OCI-LY7 (cell line): Measurements from ENCODE around the gene RAP1GDS1. TPM values are rescaled to one million over a fixed set of nuclear protein-coding genes. Genes with fewer than 3 reads are reported as not detected.

Experiments
- BruUV-seq: library from RNA; stranded (reverse); fragments of 400-500 nt; replicated peaks from 2 replicates; lab custom pipeline; 2021; lab: Mats Ljungman, UMichigan
- CTCF ChIA-PET: fragments of 300-600 bp; sonication (Branson Sonifier 250); formaldehyde crosslinking; loops from one replicate; lab custom pipeline; 2022; ENCODE audit warnings: antibody characterized with exemption; ENCODE audit not compliant: unreplicated experiment; lab: Charles Lee
- POLR2A ChIA-PET: fragments of 300-600 bp; sonication (Branson Sonifier 250); formaldehyde crosslinking; loops from one replicate; lab custom pipeline; 2022; ENCODE audit warnings: antibody characterized with exemption; lab: Charles Lee
- DNase-seq: peaks from one replicate; pipeline ENCODE4 v3.0.0-alpha.2; 2015; ENCODE audit warnings: low spot score
- H2AFZ ChIP-seq: fragments of 200-600 bp; sonication (generic), shearing (Covaris generic); 2 replicates; pipeline ENCODE4 v1.6.1; 2014; ENCODE audit warnings: mild to moderate bottlenecking, antibody characterized with exemption, low read length, moderate library complexity
- H3K27ac ChIP-seq: fragments of 200-600 bp; sonication (generic); 2 replicates; pipeline ENCODE4 v1.5.1; 2014; ENCODE audit warnings: mixed run types, low read depth, mild to moderate bottlenecking, moderate library complexity, low read length, inconsistent platforms; ENCODE audit not compliant: poor library complexity, severe bottlenecking
- H3K36me3 ChIP-seq: fragments of 200-600 bp; sonication (generic); 2 replicates; pipeline ENCODE4 v1.6.1; 2014; ENCODE audit warnings: mild to moderate bottlenecking, antibody characterized with exemption, low read length, moderate library complexity, mixed read lengths; ENCODE audit not compliant: insufficient read depth
- H3K4me1 ChIP-seq: fragments of 200-600 bp; sonication (generic); 2 replicates; pipeline ENCODE4 v1.5.1; 2014; ENCODE audit warnings: mild to moderate bottlenecking, low read length; ENCODE audit not compliant: insufficient read depth, poor library complexity, severe bottlenecking
- H3K4me2 ChIP-seq: fragments of 200-600 bp; sonication (generic); 2 replicates; pipeline ENCODE4 v1.6.1; 2014; ENCODE audit warnings: mild to moderate bottlenecking, low read length
- H3K4me3 ChIP-seq: fragments of 200-600 bp; sonication (generic); 2 replicates; pipeline ENCODE4 v1.5.1; 2014; ENCODE audit warnings: mild to moderate bottlenecking, low read depth, low read length; ENCODE audit not compliant: poor library complexity, severe bottlenecking
- H3K79me2 ChIP-seq: fragments of 200-600 bp; sonication (generic); 2 replicates; pipeline ENCODE4 v1.6.1; 2016; ENCODE audit warnings: low read depth, mild to moderate bottlenecking, low read length, moderate library complexity, mixed read lengths; ENCODE audit not compliant: insufficient read depth
- H3K9me2 ChIP-seq: fragments of 200-600 bp; sonication (generic); 2 replicates; pipeline ENCODE4 v1.6.1; 2016; ENCODE audit warnings: mild to moderate bottlenecking, low read length, mixed read lengths; ENCODE audit not compliant: insufficient read depth
- H3K9me3 ChIP-seq: fragments of 200-600 bp; sonication (generic); 2 replicates; pipeline ENCODE4 v1.6.1; 2014; ENCODE audit warnings: mild to moderate bottlenecking, mixed run types, low read length, mixed read lengths
- H4K20me1 ChIP-seq: fragments of 200-600 bp; sonication (generic); 2 replicates; pipeline ENCODE4 v1.6.1; 2014; ENCODE audit warnings: mild to moderate bottlenecking, antibody characterized with exemption, low read length, moderate library complexity, mixed read lengths; ENCODE audit not compliant: insufficient read depth
- CTCF ChIP-seq: fragments of 200-600 bp; sonication (generic); conservative IDR thresholded peaks from 2 replicates; pipeline ENCODE4 v1.5.1; 2014; ENCODE audit warnings: mild to moderate bottlenecking, antibody characterized with exemption, low read length, moderate library complexity, mixed read lengths
- EZH2phosphoT487 ChIP-seq: fragments of 200-600 bp; sonication (generic); IDR thresholded peaks from 2 replicates; pipeline ENCODE4 v1.6.1; 2018; ENCODE audit warnings: low read depth, borderline replicate concordance, mild to moderate bottlenecking, mixed run types, antibody characterized with exemption, low read length, moderate library complexity, mixed read lengths
- intact Hi-C: fragments of 100-400 bp; cut with micrococcal nuclease; formaldehyde crosslinking; loops from one replicate; pipeline ENCODE4 v1.10.0; 2022; ENCODE audit not compliant: unreplicated experiment
- total RNA-seq, 2 experiments: library from RNA; depleted of rRNA in 1 of 2; stranded (reverse); fragments of >200 nt in 1 of 2; shearing (Covaris generic) in 1 of 2; gene quantifications; 2 replicates each; pipeline ENCODE4 v1.2.3, GENCODE V29; 2014 to 2022

Gene RAP1GDS1
- total RNA-seq, 2 experiments from 2014 or later: 53.5 to 57.8 TPM

GRCh38 chr4:98267498-98267897 is 6.3 kb downstream of the RAP1GDS1 start:
- intact Hi-C loops: no loop called here
- H3K9me3 ChIP-seq: peaks cover 15% of the 10 kb centered on the region; the same call in 1 of the 2 replicates
- TF ChIP-seq EZH2phosphoT487: no peak
- TF ChIP-seq CTCF: no peak
- no peak overlapping the region for H3K4me2 ChIP-seq
- H3K27ac ChIP-seq: no peak overlapping the region
- ChIA-PET CTCF (no interaction called here), POLR2A (no interaction called here)
- peaks cover 58% of the 10 kb centered on the region for H3K36me3 ChIP-seq
- H4K20me1 ChIP-seq: peaks cover 17% of the 10 kb centered on the region
- no peak overlapping the region for H2AFZ ChIP-seq
- H3K4me3 ChIP-seq: no peak overlapping the region
- H3K4me1 ChIP-seq: peaks cover 12% of the 10 kb centered on the region
- BruUV-seq: no TSS peak
- H3K79me2 ChIP-seq: peaks cover 100% of the 10 kb centered on the region
- no peak for DNase-seq
- no peaks in the 10 kb centered on the region for H3K9me2 ChIP-seq

- H3K9me2 ChIP-seq: no peaks in the 10 kb centered on the region
- peaks cover 27% of the 10 kb centered on the region; the same call in 1 of the 2 replicates for H3K9me3 ChIP-seq
- ChIA-PET CTCF (no interaction called here), POLR2A (interaction anchor here (1.3 kb wide), 1 partner anchor 8 kb away, joined by 4 read pairs; no protein-coding TSS in a partner anchor)
- peaks cover 59% of the 10 kb centered on the region for H3K36me3 ChIP-seq
- H3K79me2 ChIP-seq: peaks cover 92% of the 10 kb centered on the region
- no peak overlapping the region for H3K27ac ChIP-seq
- no peak overlapping the region for H3K4me2 ChIP-seq
- no peak for DNase-seq
- H3K4me1 ChIP-seq: no peaks in the 10 kb centered on the region
- no peak for TF ChIP-seq CTCF
- TF ChIP-seq EZH2phosphoT487: no peak
- no TSS peak for BruUV-seq
- no peak overlapping the region for H2AFZ ChIP-seq
- H4K20me1 ChIP-seq: no peaks in the 10 kb centered on the region; the same call in 1 of the 2 replicates
- no peak overlapping the region for H3K4me3 ChIP-seq
- intact Hi-C loops: no loop called here
These were observed 14.0 kb downstream of the RAP1GDS1 start for GRCh38 chr4:98275145-98275544.
